WERI-Rb-1 (cell line): Measurements from ENCODE around the gene STAB1.

ENCODE experiments used
- DNase-seq: peaks from one replicate; pipeline ENCODE4 v3.0.0-alpha.2; 2020
- H3K27ac ChIP-seq: fragments of 250-450 bp; sonication (Bioruptor Pico); 2 replicates; pipeline ENCODE4 v1.5.1; 2020; ENCODE audit warnings: mild to moderate bottlenecking, moderate library complexity
- H3K27me3 ChIP-seq: fragments of 250-450 bp; sonication (Bioruptor Pico); 2 replicates; pipeline ENCODE4 v1.5.1; 2021; ENCODE audit warnings: mild to moderate bottlenecking, low read depth, moderate library complexity; ENCODE audit not compliant: insufficient read depth, severe bottlenecking
- H3K36me3 ChIP-seq: fragments of 250-450 bp; sonication (Bioruptor Pico); 2 replicates; pipeline ENCODE4 v1.5.1; 2020; ENCODE audit warnings: mild to moderate bottlenecking, moderate library complexity
- H3K4me3 ChIP-seq: 2 replicates; pipeline ENCODE4 v1.5.1; 2011; ENCODE audit warnings: low read depth, mild to moderate bottlenecking, control low read depth, low read length
- H3K9me3 ChIP-seq: fragments of 250-450 bp; sonication (Bioruptor Pico); 2 replicates; pipeline ENCODE4 v1.5.1; 2021; ENCODE audit warnings: mild to moderate bottlenecking, moderate library complexity; ENCODE audit not compliant: severe bottlenecking
- TF ChIP-seq, protein P1 (sequence below): IDR thresholded peaks from 2 replicates; pipeline ENCODE4 v1.5.1; 2011; ENCODE audit warnings: low read depth, mild to moderate bottlenecking, control low read depth, inconsistent platforms, low read length

STAB1 gene

DNA sequence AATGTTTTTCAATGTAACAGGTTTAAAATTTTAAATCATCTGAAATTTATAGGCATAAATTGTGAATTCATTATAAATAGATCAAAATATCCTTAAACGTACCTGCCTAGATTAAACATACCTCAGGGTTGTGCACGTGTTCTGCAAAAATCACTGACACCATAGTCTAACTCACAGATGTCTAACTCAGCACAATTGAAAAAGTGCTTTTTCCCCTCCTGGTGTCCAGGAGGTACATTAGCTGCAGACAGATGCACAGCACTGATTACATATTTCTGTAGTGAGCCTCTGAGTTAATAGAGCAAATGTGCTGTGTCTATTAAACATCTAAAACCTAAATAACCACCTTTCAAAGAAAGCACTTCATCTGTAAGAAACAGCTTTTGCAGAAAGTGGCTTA, 52.0 kb downstream of the STAB1 start:
- no peaks in the 10 kb centered on the region for H3K27me3 ChIP-seq
- no peak for DNase-seq
- TF ChIP-seq, protein P1, sequence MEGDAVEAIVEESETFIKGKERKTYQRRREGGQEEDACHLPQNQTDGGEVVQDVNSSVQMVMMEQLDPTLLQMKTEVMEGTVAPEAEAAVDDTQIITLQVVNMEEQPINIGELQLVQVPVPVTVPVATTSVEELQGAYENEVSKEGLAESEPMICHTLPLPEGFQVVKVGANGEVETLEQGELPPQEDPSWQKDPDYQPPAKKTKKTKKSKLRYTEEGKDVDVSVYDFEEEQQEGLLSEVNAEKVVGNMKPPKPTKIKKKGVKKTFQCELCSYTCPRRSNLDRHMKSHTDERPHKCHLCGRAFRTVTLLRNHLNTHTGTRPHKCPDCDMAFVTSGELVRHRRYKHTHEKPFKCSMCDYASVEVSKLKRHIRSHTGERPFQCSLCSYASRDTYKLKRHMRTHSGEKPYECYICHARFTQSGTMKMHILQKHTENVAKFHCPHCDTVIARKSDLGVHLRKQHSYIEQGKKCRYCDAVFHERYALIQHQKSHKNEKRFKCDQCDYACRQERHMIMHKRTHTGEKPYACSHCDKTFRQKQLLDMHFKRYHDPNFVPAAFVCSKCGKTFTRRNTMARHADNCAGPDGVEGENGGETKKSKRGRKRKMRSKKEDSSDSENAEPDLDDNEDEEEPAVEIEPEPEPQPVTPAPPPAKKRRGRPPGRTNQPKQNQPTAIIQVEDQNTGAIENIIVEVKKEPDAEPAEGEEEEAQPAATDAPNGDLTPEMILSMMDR = no peak
- H3K4me3 ChIP-seq = no peak overlapping the region
- no peak overlapping the region for H3K27ac ChIP-seq
- no peaks in the 10 kb centered on the region for H3K9me3 ChIP-seq
- H3K36me3 ChIP-seq = peaks cover 63% of the 10 kb centered on the region

DNA sequence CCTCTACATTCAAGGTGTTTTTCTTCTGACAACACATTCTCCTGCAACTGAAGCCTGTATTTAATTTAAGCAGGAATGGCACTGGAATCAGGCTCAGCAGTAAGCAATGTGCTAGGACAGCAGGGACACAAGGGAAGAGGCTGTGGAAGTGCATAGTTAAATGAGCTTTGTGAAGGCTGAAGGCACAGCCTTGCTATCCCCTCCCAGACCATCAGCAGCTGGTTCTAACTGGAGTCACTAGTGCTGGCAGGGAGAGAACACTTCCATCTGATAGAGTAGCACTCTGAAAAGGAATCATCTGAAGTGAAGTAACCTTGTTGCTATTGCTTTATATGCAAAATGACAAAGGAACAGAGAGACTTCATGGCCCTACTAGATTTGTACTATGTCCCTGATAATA, 56.0 kb downstream of the STAB1 start:
- Histone ChIP-seq H3K27ac (no peak overlapping the region), H3K36me3 (peaks cover 74% of the 10 kb centered on the region), H3K9me3 (no peaks in the 10 kb centered on the region), H3K27me3 (no peaks in the 10 kb centered on the region), H3K4me3 (no peak overlapping the region)
- TF ChIP-seq, protein P1 = no peak
- DNase-seq = no peak

DNA sequence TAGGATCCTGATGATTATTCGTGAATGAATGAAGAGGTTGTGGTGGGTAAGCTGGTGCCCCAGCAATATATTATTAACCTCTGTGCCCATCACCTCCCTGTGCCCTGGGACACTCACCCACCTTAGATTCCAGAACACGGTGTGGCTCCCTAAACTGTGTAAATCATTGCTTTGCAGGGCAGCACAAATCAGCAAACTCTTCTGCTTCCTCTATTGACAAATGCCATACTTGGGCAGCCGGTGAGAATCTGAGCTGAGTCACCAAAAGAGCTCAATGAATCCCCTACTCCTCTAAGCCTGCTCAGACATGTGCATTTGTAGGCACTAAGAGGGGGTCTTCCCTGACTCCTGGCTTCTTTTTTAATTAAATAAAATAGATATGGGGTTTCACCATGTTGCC, 57.0 kb downstream of the STAB1 start:
- no peak overlapping the region for H3K4me3 ChIP-seq
- TF ChIP-seq, protein P1 = no peak
- H3K27me3 ChIP-seq = no peaks in the 10 kb centered on the region
- no peaks in the 10 kb centered on the region for H3K9me3 ChIP-seq
- peaks cover 70% of the 10 kb centered on the region for H3K36me3 ChIP-seq
- H3K27ac ChIP-seq = no peak overlapping the region
- DNase-seq = no peak

DNA sequence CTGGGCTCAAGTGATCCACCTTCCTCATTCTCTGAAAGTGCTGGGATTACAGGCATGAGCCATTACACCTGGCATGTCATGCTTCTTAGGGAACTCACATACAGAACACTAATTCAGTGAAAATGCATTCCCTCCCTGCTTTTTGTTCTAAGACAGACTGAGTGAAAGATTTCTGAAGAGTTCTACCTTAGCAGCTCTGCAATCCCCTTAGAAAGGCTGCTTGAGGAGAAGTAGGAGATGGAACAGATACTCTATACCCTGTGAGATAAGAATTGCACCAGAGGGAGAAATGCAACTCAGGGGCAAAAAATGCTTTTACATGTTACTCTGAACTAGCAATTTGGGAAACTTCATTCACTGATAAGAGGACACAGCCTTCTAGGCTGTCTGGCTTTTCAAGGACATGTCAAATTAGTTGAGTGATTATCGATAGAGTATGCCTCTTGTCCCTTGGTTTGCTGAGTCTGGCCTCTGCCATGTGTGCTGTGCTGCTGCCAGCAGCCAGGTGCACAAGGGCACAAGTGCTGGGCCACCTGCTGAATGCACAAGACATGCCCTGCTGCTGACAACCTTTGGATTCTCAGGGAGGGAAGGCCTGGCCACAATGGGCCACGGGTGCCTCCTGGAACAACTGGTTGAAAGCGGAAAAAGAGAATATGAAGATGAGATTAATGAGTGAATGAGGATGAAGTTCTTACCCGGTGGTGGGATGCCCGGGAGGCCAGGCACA, 59.1 kb downstream of the STAB1 start:
- TF ChIP-seq, protein P1 = no peak
- peaks cover 73% of the 10 kb centered on the region for H3K36me3 ChIP-seq
- no peaks in the 10 kb centered on the region for H3K9me3 ChIP-seq
- no peak overlapping the region for H3K4me3 ChIP-seq
- H3K27ac ChIP-seq = no peak overlapping the region
- H3K27me3 ChIP-seq = no peaks in the 10 kb centered on the region
- no peak for DNase-seq

DNA sequence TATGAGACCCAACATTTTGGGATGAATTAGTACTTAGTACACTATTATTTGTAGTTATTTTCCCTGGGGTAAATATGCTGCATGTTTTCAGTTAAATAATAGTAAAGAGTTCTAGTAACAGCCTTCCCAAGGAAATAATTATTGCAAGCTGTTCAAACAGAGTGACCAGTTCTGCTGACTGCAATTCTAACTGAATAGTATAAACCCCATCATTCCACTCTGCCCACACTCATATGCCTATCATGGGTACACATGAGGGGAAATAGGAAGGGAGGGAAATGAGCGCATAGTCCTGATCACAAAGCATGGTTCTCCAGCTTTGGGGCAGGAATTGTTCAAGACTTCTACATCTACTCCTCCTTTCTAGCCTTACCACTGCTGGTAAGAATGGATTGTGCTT, 59.9 kb downstream of the STAB1 start:
- TF ChIP-seq, protein P1 = no peak
- Histone ChIP-seq H3K36me3 (peaks cover 67% of the 10 kb centered on the region), H3K4me3 (no peak overlapping the region), H3K27me3 (no peaks in the 10 kb centered on the region), H3K9me3 (no peaks in the 10 kb centered on the region), H3K27ac (no peak overlapping the region)
- no peak for DNase-seq
